Measurements from ENCODE around the gene LIN37.
"Not testable (repeated sequence)": the region's sequence is repeated elsewhere in the genome, so short reads cannot be mapped to it uniquely, and the experiment has no call there.

Gene LIN37

GRCh38 chr19:35719402-35720162 is 28.8 kb upstream of the LIN37 start:
- DNase-seq, result no peak

- no peak for DNase-seq
Measured at GRCh38 chr19:35720163-35720524, 28.2 kb upstream of the LIN37 start.

- DNase-seq, result no peak
Measured at GRCh38 chr19:35720648-35721047, 27.7 kb upstream of the LIN37 start.

- no peak for DNase-seq
Measured at GRCh38 chr19:35721374-35721773, 27.0 kb upstream of the LIN37 start.

- DNase-seq, result no peak
Measured at GRCh38 chr19:35722461-35722860, 25.9 kb upstream of the LIN37 start.

GRCh38 chr19:35722897-35723296 is 25.5 kb upstream of the LIN37 start:
- no peak for DNase-seq

- DNase-seq, result no peak
Measured at GRCh38 chr19:35723671-35724070, 24.7 kb upstream of the LIN37 start.

- DNase-seq, result not testable (repeated sequence)
Measured at GRCh38 chr19:35724132-35724531, 24.2 kb upstream of the LIN37 start.

GRCh38 chr19:35724560-35724959 is 23.8 kb upstream of the LIN37 start:
- DNase-seq, result no peak

GRCh38 chr19:35725216-35725861 is 23.0 kb upstream of the LIN37 start:
- DNase-seq, result no peak

- DNase-seq, result no peak
Measured at GRCh38 chr19:35727053-35727955, 21.1 kb upstream of the LIN37 start.

GRCh38 chr19:35727956-35728706 is 20.2 kb upstream of the LIN37 start:
- DNase-seq, result no peak

GRCh38 chr19:35729021-35729420 is 19.4 kb upstream of the LIN37 start:
- DNase-seq, result no peak

- DNase-seq, result no peak
Measured at GRCh38 chr19:35729763-35730162, 18.6 kb upstream of the LIN37 start.

GRCh38 chr19:35730326-35730725 is 18.1 kb upstream of the LIN37 start:
- no peak for DNase-seq

- no peak for DNase-seq
Measured at GRCh38 chr19:35731353-35731752, 17.0 kb upstream of the LIN37 start.

- DNase-seq, result no peak
Measured at GRCh38 chr19:35731779-35732405, 16.5 kb upstream of the LIN37 start.

GRCh38 chr19:35732540-35733179 is 15.7 kb upstream of the LIN37 start:
- no peak for DNase-seq

GRCh38 chr19:35733180-35734125 is 14.9 kb upstream of the LIN37 start:
- DNase-seq, result no peak

- no peak for DNase-seq
Measured at GRCh38 chr19:35734273-35734672, 14.1 kb upstream of the LIN37 start.

- no peak for DNase-seq
Measured at GRCh38 chr19:35734889-35735288, 13.5 kb upstream of the LIN37 start.

Data from stimulated activated CD4-positive, alpha-beta T cell treated with anti-CD3 and anti-CD28 coated beads, Interleukin-2, amount 100 ng/mL, for 48 hours (primary cell).